Measurements from ENCODE around the gene METTL26.

METTL26 gene

GRCh38 chr16:621526-622105 is 14.5 kb downstream of the METTL26 start:
- DNase-seq (ENCODE audit: extremely low read depth, insufficient read length): no peak

DNA sequence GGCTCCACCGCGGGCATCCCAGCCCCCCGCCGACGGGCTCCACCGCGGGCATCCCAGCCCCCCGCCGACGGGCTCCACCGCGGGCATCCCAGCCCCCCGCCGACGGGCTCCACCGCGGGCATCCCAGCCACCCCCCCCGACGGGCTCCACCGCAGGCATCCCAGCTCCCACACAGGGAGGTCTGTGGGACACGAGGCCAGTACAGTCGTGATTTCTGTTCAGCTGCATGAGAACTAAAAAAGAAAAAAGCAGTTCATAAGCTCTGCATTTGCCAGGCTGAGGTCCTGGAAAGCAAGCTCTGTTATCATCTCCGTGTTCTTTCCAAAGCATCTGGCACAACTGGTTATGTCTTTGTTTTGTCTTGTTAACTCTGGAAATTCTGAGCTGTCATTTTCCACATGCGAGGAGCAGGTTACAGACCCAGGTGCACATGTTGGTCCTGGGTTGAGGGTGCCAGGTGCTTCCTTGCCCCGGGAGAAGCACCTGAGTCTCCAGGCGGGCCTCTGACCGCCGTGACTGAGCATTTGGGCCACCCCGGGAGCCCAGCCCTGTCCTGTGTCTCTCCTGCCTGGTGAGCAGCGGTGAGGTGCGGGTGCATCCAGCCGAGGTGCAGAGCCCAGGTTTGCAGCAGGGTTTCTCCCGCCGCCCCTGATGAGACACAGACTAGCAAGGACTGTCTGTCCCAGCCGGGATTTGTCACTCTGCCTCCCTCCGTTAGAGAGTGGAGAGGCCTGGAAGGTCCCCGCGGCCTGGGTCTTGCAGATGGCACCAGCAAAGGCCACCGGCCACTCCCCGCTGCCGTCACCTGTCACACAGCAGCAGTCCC is 15.2 kb downstream of the METTL26 start:
- H3K36me3 ChIP-seq (ENCODE audit: control insufficient read depth, insufficient read depth, low read length): no peaks in the 10 kb centered on the region; the same call in 1 of the 2 replicates
- no peak for TF ChIP-seq CTCF (IDR thresholded peaks at IDR 0.05; ENCODE audit: insufficient read depth, low read length, poor library complexity, severe bottlenecking)
- no peak for DNase-seq (ENCODE audit: extremely low read depth, insufficient read length)
- H3K27me3 ChIP-seq (replicated peaks; ENCODE audit: control insufficient read depth, insufficient read depth, low read length): no peaks in the 10 kb centered on the region
- H3K4me3 ChIP-seq (replicated peaks; ENCODE audit: low read depth, low read length): no peak overlapping the region

More at GRCh38 chr16:621526-622105, 14.5 kb downstream of the METTL26 start:
- Histone ChIP-seq H3K4me3 (replicated peaks; ENCODE audit: low read depth, low read length) (no peak overlapping the region), H3K36me3 (ENCODE audit: control insufficient read depth, insufficient read depth, low read length) (no peaks in the 10 kb centered on the region; the same call in 1 of the 2 replicates), H3K27me3 (replicated peaks; ENCODE audit: control insufficient read depth, insufficient read depth, low read length) (no peaks in the 10 kb centered on the region)
- no peak for TF ChIP-seq CTCF (IDR thresholded peaks at IDR 0.05; ENCODE audit: insufficient read depth, low read length, poor library complexity, severe bottlenecking)

GRCh38 chr16:619476-620100 is 16.5 kb downstream of the METTL26 start:
- no peaks in the 10 kb centered on the region for H3K36me3 ChIP-seq (ENCODE audit: control insufficient read depth, insufficient read depth, low read length)
- no peak overlapping the region for H3K4me3 ChIP-seq (replicated peaks; ENCODE audit: low read depth, low read length)
- no peak for DNase-seq (ENCODE audit: extremely low read depth, insufficient read length)
- no peaks in the 10 kb centered on the region for H3K27me3 ChIP-seq (replicated peaks; ENCODE audit: control insufficient read depth, insufficient read depth, low read length)
- no peak for TF ChIP-seq CTCF (IDR thresholded peaks at IDR 0.05; ENCODE audit: insufficient read depth, low read length, poor library complexity, severe bottlenecking)

DNA sequence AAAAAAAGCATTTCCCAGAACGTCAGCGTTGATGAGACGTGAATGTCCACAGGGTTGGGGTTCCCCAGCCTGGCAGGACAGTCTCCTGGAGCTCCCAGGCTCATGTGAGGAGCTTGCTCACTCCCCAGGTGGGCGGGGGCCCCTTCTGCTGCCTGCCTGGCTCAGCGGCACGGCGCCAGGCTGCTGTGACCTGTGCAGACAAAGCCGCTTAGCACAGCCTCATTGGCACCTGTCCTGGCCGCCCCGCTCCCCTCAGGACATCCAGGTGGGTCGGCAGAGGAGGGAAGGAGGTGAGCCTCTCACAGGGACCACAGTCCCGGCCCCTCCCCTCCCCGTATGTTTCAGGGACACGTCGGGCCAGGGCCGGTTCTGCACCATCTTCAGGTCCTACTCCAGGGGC is 18.2 kb downstream of the METTL26 start:
- TF ChIP-seq CTCF (IDR thresholded peaks at IDR 0.05; ENCODE audit: insufficient read depth, low read length, poor library complexity, severe bottlenecking): no peak
- H3K27me3 ChIP-seq (replicated peaks; ENCODE audit: control insufficient read depth, insufficient read depth, low read length): no peaks in the 10 kb centered on the region
- H3K36me3 ChIP-seq (ENCODE audit: control insufficient read depth, insufficient read depth, low read length): no peaks in the 10 kb centered on the region
- no peak for DNase-seq (ENCODE audit: extremely low read depth, insufficient read length)
- H3K4me3 ChIP-seq (replicated peaks; ENCODE audit: low read depth, low read length): no peak overlapping the region

GRCh38 chr16:616733-617586 is 19.1 kb downstream of the METTL26 start:
- Histone ChIP-seq H3K4me3 (replicated peaks; ENCODE audit: low read depth, low read length) (no peak overlapping the region), H3K36me3 (ENCODE audit: control insufficient read depth, insufficient read depth, low read length) (no peaks in the 10 kb centered on the region), H3K27me3 (replicated peaks; ENCODE audit: control insufficient read depth, insufficient read depth, low read length) (no peaks in the 10 kb centered on the region)
- DNase-seq (ENCODE audit: extremely low read depth, insufficient read length): no peak
- no peak for TF ChIP-seq CTCF (IDR thresholded peaks at IDR 0.05; ENCODE audit: insufficient read depth, low read length, poor library complexity, severe bottlenecking)

Data from GM06990 (cell line).